ENCODE data around the gene FAM168A. TPM values are rescaled to one million over a fixed set of nuclear protein-coding genes. Genes with fewer than 3 reads are reported as not detected.

Gene FAM168A
- total and polyA plus RNA-seq, 4 donors: 4.8 to 14.6 (median 9.1) TPM

DNA sequence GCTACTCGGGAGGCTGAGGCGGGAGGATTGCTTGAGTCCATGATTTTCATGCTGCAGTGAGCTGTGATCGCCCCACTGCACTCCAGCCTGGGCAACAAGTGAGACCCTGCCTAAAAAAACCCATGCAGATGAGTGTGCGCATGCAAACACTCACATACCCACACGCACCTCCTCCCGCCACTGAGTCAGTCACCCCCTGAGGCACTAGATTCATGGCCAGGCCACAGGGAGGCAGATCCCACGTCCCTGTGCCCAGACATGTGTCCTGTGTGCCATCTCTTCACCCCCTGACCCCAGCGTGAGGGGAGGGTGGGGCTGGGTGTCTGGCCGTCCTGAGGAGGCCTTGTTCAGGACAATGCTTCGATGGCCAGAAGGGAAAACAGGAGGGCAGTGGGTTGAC, 206.2 kb downstream of the FAM168A start:
- H3K27me3 ChIP-seq (ENCODE audit: control insufficient read depth in 4 of 4, insufficient read depth in 4 of 4, low read length in 3 of 4): no peaks in the 10 kb centered on the region
- no peak overlapping the region for H3K27ac ChIP-seq (ENCODE audit: low read depth in 1 of 2, low read length in 2 of 2)
- TF ChIP-seq, protein P1, sequence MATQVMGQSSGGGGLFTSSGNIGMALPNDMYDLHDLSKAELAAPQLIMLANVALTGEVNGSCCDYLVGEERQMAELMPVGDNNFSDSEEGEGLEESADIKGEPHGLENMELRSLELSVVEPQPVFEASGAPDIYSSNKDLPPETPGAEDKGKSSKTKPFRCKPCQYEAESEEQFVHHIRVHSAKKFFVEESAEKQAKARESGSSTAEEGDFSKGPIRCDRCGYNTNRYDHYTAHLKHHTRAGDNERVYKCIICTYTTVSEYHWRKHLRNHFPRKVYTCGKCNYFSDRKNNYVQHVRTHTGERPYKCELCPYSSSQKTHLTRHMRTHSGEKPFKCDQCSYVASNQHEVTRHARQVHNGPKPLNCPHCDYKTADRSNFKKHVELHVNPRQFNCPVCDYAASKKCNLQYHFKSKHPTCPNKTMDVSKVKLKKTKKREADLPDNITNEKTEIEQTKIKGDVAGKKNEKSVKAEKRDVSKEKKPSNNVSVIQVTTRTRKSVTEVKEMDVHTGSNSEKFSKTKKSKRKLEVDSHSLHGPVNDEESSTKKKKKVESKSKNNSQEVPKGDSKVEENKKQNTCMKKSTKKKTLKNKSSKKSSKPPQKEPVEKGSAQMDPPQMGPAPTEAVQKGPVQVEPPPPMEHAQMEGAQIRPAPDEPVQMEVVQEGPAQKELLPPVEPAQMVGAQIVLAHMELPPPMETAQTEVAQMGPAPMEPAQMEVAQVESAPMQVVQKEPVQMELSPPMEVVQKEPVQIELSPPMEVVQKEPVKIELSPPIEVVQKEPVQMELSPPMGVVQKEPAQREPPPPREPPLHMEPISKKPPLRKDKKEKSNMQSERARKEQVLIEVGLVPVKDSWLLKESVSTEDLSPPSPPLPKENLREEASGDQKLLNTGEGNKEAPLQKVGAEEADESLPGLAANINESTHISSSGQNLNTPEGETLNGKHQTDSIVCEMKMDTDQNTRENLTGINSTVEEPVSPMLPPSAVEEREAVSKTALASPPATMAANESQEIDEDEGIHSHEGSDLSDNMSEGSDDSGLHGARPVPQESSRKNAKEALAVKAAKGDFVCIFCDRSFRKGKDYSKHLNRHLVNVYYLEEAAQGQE (IDR thresholded peaks at IDR 0.05): no peak
- TF ChIP-seq, protein P2, sequence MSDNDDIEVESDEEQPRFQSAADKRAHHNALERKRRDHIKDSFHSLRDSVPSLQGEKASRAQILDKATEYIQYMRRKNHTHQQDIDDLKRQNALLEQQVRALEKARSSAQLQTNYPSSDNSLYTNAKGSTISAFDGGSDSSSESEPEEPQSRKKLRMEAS (IDR thresholded peaks at IDR 0.05): no peak
- TF ChIP-seq YY1 (IDR thresholded peaks at IDR 0.05) (no peak), TAF1 (conservative IDR thresholded peaks at IDR 0.05) (no peak), EGR1 (IDR thresholded peaks at IDR 0.05; ENCODE audit: low read depth in 2 of 2) (no peak), HNF4G (IDR thresholded peaks at IDR 0.05) (no peak), FOXA1 (IDR thresholded peaks at IDR 0.05) (no peak), JUND (IDR thresholded peaks at IDR 0.05) (no peak), GABPA (IDR thresholded peaks at IDR 0.05 in 1 of 2, conservative IDR thresholded peaks at IDR 0.05 in 1 of 2) (no peak), HNF4A (conservative IDR thresholded peaks at IDR 0.05) (no peak)
- TF ChIP-seq, protein P3, sequence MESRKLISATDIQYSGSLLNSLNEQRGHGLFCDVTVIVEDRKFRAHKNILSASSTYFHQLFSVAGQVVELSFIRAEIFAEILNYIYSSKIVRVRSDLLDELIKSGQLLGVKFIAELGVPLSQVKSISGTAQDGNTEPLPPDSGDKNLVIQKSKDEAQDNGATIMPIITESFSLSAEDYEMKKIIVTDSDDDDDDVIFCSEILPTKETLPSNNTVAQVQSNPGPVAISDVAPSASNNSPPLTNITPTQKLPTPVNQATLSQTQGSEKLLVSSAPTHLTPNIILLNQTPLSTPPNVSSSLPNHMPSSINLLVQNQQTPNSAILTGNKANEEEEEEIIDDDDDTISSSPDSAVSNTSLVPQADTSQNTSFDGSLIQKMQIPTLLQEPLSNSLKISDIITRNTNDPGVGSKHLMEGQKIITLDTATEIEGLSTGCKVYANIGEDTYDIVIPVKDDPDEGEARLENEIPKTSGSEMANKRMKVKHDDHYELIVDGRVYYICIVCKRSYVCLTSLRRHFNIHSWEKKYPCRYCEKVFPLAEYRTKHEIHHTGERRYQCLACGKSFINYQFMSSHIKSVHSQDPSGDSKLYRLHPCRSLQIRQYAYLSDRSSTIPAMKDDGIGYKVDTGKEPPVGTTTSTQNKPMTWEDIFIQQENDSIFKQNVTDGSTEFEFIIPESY (IDR thresholded peaks at IDR 0.05): no peak
- TF ChIP-seq, protein P4, sequence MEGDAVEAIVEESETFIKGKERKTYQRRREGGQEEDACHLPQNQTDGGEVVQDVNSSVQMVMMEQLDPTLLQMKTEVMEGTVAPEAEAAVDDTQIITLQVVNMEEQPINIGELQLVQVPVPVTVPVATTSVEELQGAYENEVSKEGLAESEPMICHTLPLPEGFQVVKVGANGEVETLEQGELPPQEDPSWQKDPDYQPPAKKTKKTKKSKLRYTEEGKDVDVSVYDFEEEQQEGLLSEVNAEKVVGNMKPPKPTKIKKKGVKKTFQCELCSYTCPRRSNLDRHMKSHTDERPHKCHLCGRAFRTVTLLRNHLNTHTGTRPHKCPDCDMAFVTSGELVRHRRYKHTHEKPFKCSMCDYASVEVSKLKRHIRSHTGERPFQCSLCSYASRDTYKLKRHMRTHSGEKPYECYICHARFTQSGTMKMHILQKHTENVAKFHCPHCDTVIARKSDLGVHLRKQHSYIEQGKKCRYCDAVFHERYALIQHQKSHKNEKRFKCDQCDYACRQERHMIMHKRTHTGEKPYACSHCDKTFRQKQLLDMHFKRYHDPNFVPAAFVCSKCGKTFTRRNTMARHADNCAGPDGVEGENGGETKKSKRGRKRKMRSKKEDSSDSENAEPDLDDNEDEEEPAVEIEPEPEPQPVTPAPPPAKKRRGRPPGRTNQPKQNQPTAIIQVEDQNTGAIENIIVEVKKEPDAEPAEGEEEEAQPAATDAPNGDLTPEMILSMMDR (IDR thresholded peaks at IDR 0.05; ENCODE audit: low read depth, low read length, missing input control): no peak
- WGBS: 94% methylated on average over 10 of the region's 10 CpGs
- H3K9me3 ChIP-seq (ENCODE audit: control insufficient read depth in 4 of 4, low read length in 3 of 4): no peaks in the 10 kb centered on the region
- H3K4me1 ChIP-seq (ENCODE audit: control insufficient read depth in 4 of 4, insufficient read depth in 4 of 4, low read length in 3 of 4): peaks cover 0 to 3% (median 0%) of the 10 kb centered on the region in 4 donors
- H3K9ac ChIP-seq (ENCODE audit: low read depth in 1 of 2, low read length in 2 of 2): no peak overlapping the region
- H3K36me3 ChIP-seq (ENCODE audit: control insufficient read depth in 4 of 4, insufficient read depth in 3 of 4, low read depth in 1 of 4, low read length in 3 of 4): no peaks in the 10 kb centered on the region
- no peak overlapping the region for H3K4me3 ChIP-seq (ENCODE audit: low read depth in 1 of 3, low read length in 3 of 3)
- no peak for DNase-seq (ENCODE audit: low spot score)

DNA sequence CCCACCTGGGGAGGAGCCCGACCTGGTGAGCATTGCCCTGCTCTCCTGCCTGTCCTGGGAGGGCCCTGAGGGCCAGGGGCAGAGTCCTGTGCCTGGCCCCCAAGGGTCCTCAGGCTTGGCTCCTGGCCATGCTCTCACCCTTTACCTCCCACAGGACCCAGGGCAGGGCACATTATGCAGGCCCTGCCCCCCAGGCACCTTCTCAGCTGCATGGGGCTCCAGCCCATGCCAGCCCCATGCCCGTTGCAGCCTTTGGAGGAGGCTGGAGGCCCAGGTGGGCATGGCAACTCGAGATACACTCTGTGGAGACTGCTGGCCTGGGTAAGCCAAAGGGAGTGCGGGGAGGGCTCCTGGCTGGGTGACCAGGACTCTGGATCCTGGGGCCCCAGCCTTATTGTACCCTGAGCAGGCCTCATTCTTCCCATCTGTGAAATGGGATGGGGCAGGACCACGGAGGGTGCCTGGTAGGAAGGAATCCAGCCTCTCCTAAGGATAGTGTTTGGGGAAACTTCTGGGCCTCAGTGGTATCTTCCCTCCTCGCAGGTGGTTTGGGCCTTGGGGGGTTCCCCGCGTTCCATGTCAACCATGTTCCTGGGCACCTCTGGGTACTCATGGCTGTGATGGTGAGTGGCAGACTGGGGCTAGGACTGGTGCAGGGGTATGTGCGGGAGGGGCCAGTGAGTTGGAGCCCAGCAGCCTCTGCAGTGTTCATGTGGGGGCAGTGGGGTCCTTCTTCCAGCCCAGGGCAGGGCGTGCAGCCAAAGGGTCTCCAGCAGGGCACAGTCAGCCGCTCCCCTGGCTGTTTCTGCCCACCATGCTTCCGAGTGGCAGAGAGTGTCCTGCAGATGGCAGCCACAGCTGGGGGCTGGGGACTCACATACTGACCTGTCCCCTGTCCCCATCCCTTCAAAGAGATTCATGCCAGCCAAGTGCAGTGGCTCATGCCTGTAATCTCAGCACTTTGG, 207.0 kb downstream of the FAM168A start:
- Histone ChIP-seq H3K27ac (ENCODE audit: low read depth in 1 of 2, low read length in 2 of 2) (no peak overlapping the region), H3K36me3 (ENCODE audit: control insufficient read depth in 4 of 4, insufficient read depth in 3 of 4, low read depth in 1 of 4, low read length in 3 of 4) (no peaks in the 10 kb centered on the region), H3K27me3 (ENCODE audit: control insufficient read depth in 4 of 4, insufficient read depth in 4 of 4, low read length in 3 of 4) (no peaks in the 10 kb centered on the region), H3K9me3 (ENCODE audit: control insufficient read depth in 4 of 4, low read length in 3 of 4) (no peaks in the 10 kb centered on the region), H3K4me3 (ENCODE audit: low read depth in 1 of 3, low read length in 3 of 3) (no peak overlapping the region), H3K4me1 (ENCODE audit: control insufficient read depth in 4 of 4, insufficient read depth in 4 of 4, low read length in 3 of 4) (peaks cover 0 to 3% (median 0%) of the 10 kb centered on the region in 4 donors), H3K9ac (ENCODE audit: low read depth in 1 of 2, low read length in 2 of 2) (no peak overlapping the region)
- TF ChIP-seq NR2F2 (IDR thresholded peaks at IDR 0.05): no peak
- no peak for TF ChIP-seq HNF4G (IDR thresholded peaks at IDR 0.05)
- TF ChIP-seq TAF1 (conservative IDR thresholded peaks at IDR 0.05): no peak
- TF ChIP-seq GABPA (IDR thresholded peaks at IDR 0.05 in 1 of 2, conservative IDR thresholded peaks at IDR 0.05 in 1 of 2): no peak
- no peak for TF ChIP-seq YY1 (IDR thresholded peaks at IDR 0.05)
- TF ChIP-seq EGR1 (IDR thresholded peaks at IDR 0.05; ENCODE audit: low read depth in 2 of 2): no peak
- WGBS: 97% methylated on average over 12 of the region's 12 CpGs
- DNase-seq (ENCODE audit: low spot score): no peak

All from liver (tissue), 9 donors.